ENCODE measurements around the gene CFB. TPM values are rescaled to one million over a fixed set of nuclear protein-coding genes. Genes with fewer than 3 reads are reported as not detected.
A peak's percentile ranks its signal among the peaks of the same experiment; 100 is the strongest.

CFB gene
- total RNA-seq, 1 experiment from 2014 or later: 4.7 TPM

GRCh38 chr6:31943742-31944141 is 2.2 kb upstream of the CFB start:
- DNase-seq (ENCODE audit: low read depth): no peak
- in situ Hi-C loops (cut with HindIII; ENCODE audit: low pct_unique_long_range_greater_than_20kb, low sequenced_read_pairs): no loop called here

- in situ Hi-C loops (cut with HindIII; ENCODE audit: low pct_unique_long_range_greater_than_20kb, low sequenced_read_pairs): no loop called here
- DNase-seq (ENCODE audit: low read depth): no peak
Observed at GRCh38 chr6:31945154-31945506, 765 bp upstream of the CFB start.

- in situ Hi-C loops (cut with HindIII; ENCODE audit: low pct_unique_long_range_greater_than_20kb, low sequenced_read_pairs): no loop called here
- no peak for DNase-seq (ENCODE audit: low read depth)
Observed at GRCh38 chr6:31946370-31946885, 533 bp downstream of the CFB start.

- in situ Hi-C loops (cut with HindIII; ENCODE audit: low pct_unique_long_range_greater_than_20kb, low sequenced_read_pairs): no loop called here
- DNase-seq (ENCODE audit: low read depth): no peak
Observed at GRCh38 chr6:31947070-31947675, 1.3 kb downstream of the CFB start.

GRCh38 chr6:31947864-31948263 is 2.0 kb downstream of the CFB start:
- no peak for DNase-seq (ENCODE audit: low read depth)
- in situ Hi-C loops (cut with HindIII; ENCODE audit: low pct_unique_long_range_greater_than_20kb, low sequenced_read_pairs): no loop called here

- in situ Hi-C loops (cut with HindIII; ENCODE audit: low pct_unique_long_range_greater_than_20kb, low sequenced_read_pairs): no loop called here
- DNase-seq (ENCODE audit: low read depth): no peak
Observed at GRCh38 chr6:31948306-31948705, 2.4 kb downstream of the CFB start.

GRCh38 chr6:31948753-31949413 is 3.0 kb downstream of the CFB start:
- peak; percentile 79 for DNase-seq (ENCODE audit: low read depth)
- in situ Hi-C loops (cut with HindIII; ENCODE audit: low pct_unique_long_range_greater_than_20kb, low sequenced_read_pairs): no loop called here

- no peak for DNase-seq (ENCODE audit: low read depth)
- in situ Hi-C loops (cut with HindIII; ENCODE audit: low pct_unique_long_range_greater_than_20kb, low sequenced_read_pairs): no loop called here
Observed at GRCh38 chr6:31949926-31950548, 4.1 kb downstream of the CFB start.

GRCh38 chr6:31952140-31952805 is 6.4 kb downstream of the CFB start:
- in situ Hi-C loops (cut with HindIII; ENCODE audit: low pct_unique_long_range_greater_than_20kb, low sequenced_read_pairs): no loop called here
- DNase-seq (ENCODE audit: low read depth): peak; percentile 53

GRCh38 chr6:31952890-31953289 is 7.0 kb downstream of the CFB start:
- DNase-seq (ENCODE audit: low read depth): no peak
- in situ Hi-C loops (cut with HindIII; ENCODE audit: low pct_unique_long_range_greater_than_20kb, low sequenced_read_pairs): no loop called here

GRCh38 chr6:31954511-31954910 is 8.6 kb downstream of the CFB start:
- in situ Hi-C loops (cut with HindIII; ENCODE audit: low pct_unique_long_range_greater_than_20kb, low sequenced_read_pairs): no loop called here
- DNase-seq (ENCODE audit: low read depth): no peak

- in situ Hi-C loops (cut with HindIII; ENCODE audit: low pct_unique_long_range_greater_than_20kb, low sequenced_read_pairs): no loop called here
- no peak for DNase-seq (ENCODE audit: low read depth)
Observed at GRCh38 chr6:31956796-31957195, 10.9 kb downstream of the CFB start.

- in situ Hi-C loops (cut with HindIII; ENCODE audit: low pct_unique_long_range_greater_than_20kb, low sequenced_read_pairs): no loop called here
- no peak for DNase-seq (ENCODE audit: low read depth)
Observed at GRCh38 chr6:31958412-31958740, 12.5 kb downstream of the CFB start.

GRCh38 chr6:31958741-31959739 is 13.1 kb downstream of the CFB start, which contains the start of the genes NELFE and SKIC2:
Gene NELFE, minus strand, starts transcription at chr6:31958971. Its CDS starts 525 bp downstream, at chr6:31958446.
Gene SKIC2, plus strand, starts transcription at chr6:31959175. Its CDS starts 18 bp downstream, at chr6:31959193.
- DNase-seq (ENCODE audit: low read depth): peak; percentile 98
- in situ Hi-C loops (cut with HindIII; ENCODE audit: low pct_unique_long_range_greater_than_20kb, low sequenced_read_pairs): no loop called here

GRCh38 chr6:31961616-31962015 is 15.7 kb downstream of the CFB start:
- in situ Hi-C loops (cut with HindIII; ENCODE audit: low pct_unique_long_range_greater_than_20kb, low sequenced_read_pairs): no loop called here

GRCh38 chr6:31963921-31964320 is 18.0 kb downstream of the CFB start:
- DNase-seq (ENCODE audit: low read depth): no peak
- in situ Hi-C loops (cut with HindIII; ENCODE audit: low pct_unique_long_range_greater_than_20kb, low sequenced_read_pairs): no loop called here

More at GRCh38 chr6:31961616-31962015, 15.7 kb downstream of the CFB start:
- DNase-seq (ENCODE audit: low read depth): no peak

GRCh38 chr6:31965700-31966099 is 19.8 kb downstream of the CFB start:
- in situ Hi-C loops (cut with HindIII; ENCODE audit: low pct_unique_long_range_greater_than_20kb, low sequenced_read_pairs): no loop called here
- DNase-seq (ENCODE audit: low read depth): no peak

GRCh38 chr6:31966506-31966905 is 20.6 kb downstream of the CFB start:
- no peak for DNase-seq (ENCODE audit: low read depth)
- in situ Hi-C loops (cut with HindIII; ENCODE audit: low pct_unique_long_range_greater_than_20kb, low sequenced_read_pairs): no loop called here
